IMR-90 (cell line): ENCODE data around the gene FAM53B. TPM values are rescaled to one million over a fixed set of nuclear protein-coding genes. Genes with fewer than 3 reads are reported as not detected.

Experiments used
- ATAC-seq: fragments of 200-7000 bp; cut with Tn5 transposase; 2 replicates; pipeline ENCODE4 v1.9.1; 2020; ENCODE audit warnings: low read depth, mild to moderate bottlenecking, moderate library complexity
- BruUV-seq: library from RNA; stranded (reverse); fragments of 400-500 nt; replicated peaks from 2 replicates; lab custom pipeline; 2021; lab: Mats Ljungman, UMichigan
- CTCF ChIA-PET: fragments of 300-600 bp; formaldehyde crosslinking; extraction: SDS; loops from one replicate; lab custom pipeline; 2021; ENCODE audit warnings: antibody characterized with exemption; lab: Yijun Ruan, JAX
- POLR2A ChIA-PET: fragments of 300-600 bp; sonication (Branson Sonifier 250); formaldehyde crosslinking; loops from one replicate; lab custom pipeline; 2022; ENCODE audit warnings: antibody characterized with exemption; ENCODE audit not compliant: unreplicated experiment; lab: Charles Lee
- DNase-seq: peaks from one replicate; pipeline ENCODE4 v3.0.0; 2013
- H2AFZ ChIP-seq: replicated peaks from 2 replicates; pipeline ENCODE3; 2013; ENCODE audit warnings: low read length, mild to moderate bottlenecking; ENCODE audit not compliant: poor library complexity
- H2AK5ac ChIP-seq: 2 replicates; pipeline ENCODE4 v1.6.1; 2013; ENCODE audit warnings: low read depth, low read length, inconsistent platforms
- H2AK9ac ChIP-seq: replicated peaks from 2 replicates; pipeline ENCODE3; 2013; ENCODE audit warnings: mild to moderate bottlenecking, low read depth, low read length, moderate library complexity; ENCODE audit not compliant: poor library complexity
- H2BK120ac ChIP-seq: 2 replicates; pipeline ENCODE4 v1.6.1; 2013; ENCODE audit warnings: low read depth, low read length, inconsistent platforms
- H2BK15ac ChIP-seq: 3 replicates; pipeline ENCODE4 v1.6.1; 2013; ENCODE audit warnings: low read depth, low read length, inconsistent platforms
- H2BK20ac ChIP-seq: 2 replicates; pipeline ENCODE4 v1.6.1; 2013; ENCODE audit warnings: low read depth, mild to moderate bottlenecking, inconsistent platforms, low read length, moderate library complexity
- H2BK5ac ChIP-seq: 2 replicates; pipeline ENCODE4 v1.6.1; 2013; ENCODE audit warnings: mild to moderate bottlenecking, low read depth, low read length, inconsistent platforms; ENCODE audit not compliant: poor library complexity, severe bottlenecking
- H3K14ac ChIP-seq: replicated peaks from 2 replicates; pipeline ENCODE4 v1.6.1; 2013; ENCODE audit warnings: low read depth, low read length, inconsistent platforms
- H3K18ac ChIP-seq: 2 replicates; pipeline ENCODE4 v1.6.1; 2013; ENCODE audit warnings: low read depth, low read length, control low read depth
- H3K23ac ChIP-seq: 2 replicates; pipeline ENCODE4 v1.6.1; 2013; ENCODE audit warnings: low read depth, low read length, inconsistent platforms
- H3K27ac ChIP-seq: 2 replicates; pipeline ENCODE4 v1.5.1; 2013; ENCODE audit warnings: mild to moderate bottlenecking, control low read depth, low read length; ENCODE audit not compliant: insufficient read depth
- H3K27me3 ChIP-seq: 2 replicates; pipeline ENCODE4 v1.6.1; 2013; ENCODE audit warnings: low read length; ENCODE audit not compliant: control insufficient read depth, insufficient read depth
- H3K36me3 ChIP-seq: 2 replicates; pipeline ENCODE4 v1.6.1; 2013; ENCODE audit warnings: low read length, mixed read lengths; ENCODE audit not compliant: control insufficient read depth, insufficient read depth
- H3K4ac ChIP-seq: 2 replicates; pipeline ENCODE4 v1.6.1; 2013; ENCODE audit warnings: low read depth, low read length, inconsistent platforms
- H3K4me1 ChIP-seq: 2 replicates; pipeline ENCODE4 v1.6.1; 2013; ENCODE audit warnings: low read length, mixed read lengths; ENCODE audit not compliant: control insufficient read depth, insufficient read depth
- H3K4me2 ChIP-seq: 2 replicates; pipeline ENCODE4 v1.6.1; 2013; ENCODE audit warnings: low read depth, mild to moderate bottlenecking, control low read depth, low read length, moderate library complexity
- H3K4me3 ChIP-seq: 2 replicates; pipeline ENCODE4 v1.5.1; 2013; ENCODE audit warnings: low read depth, mild to moderate bottlenecking, control low read depth, low read length, moderate library complexity; ENCODE audit not compliant: insufficient read depth
- H3K56ac ChIP-seq: 2 replicates; pipeline ENCODE4 v1.6.1; 2013; ENCODE audit warnings: low read length, inconsistent platforms; ENCODE audit not compliant: insufficient read depth; ENCODE audit errors: extremely low read depth
- H3K79me1 ChIP-seq, 2 experiments: 2 replicates each; pipeline ENCODE4 v1.6.1; 2013; ENCODE audit warnings: low read length in 2 of 2, inconsistent platforms in 1 of 2, low read depth in 1 of 2
- H3K9ac ChIP-seq: 2 replicates; pipeline ENCODE4 v1.6.1; 2013; ENCODE audit warnings: low read depth, low read length, control low read depth
- H3K9me1 ChIP-seq: 2 replicates; pipeline ENCODE4 v1.6.1; 2013; ENCODE audit warnings: low read length, inconsistent platforms; ENCODE audit not compliant: insufficient read depth
- H3K9me3 ChIP-seq: 2 replicates; pipeline ENCODE4 v1.6.1; 2013; ENCODE audit warnings: low read length; ENCODE audit not compliant: control insufficient read depth, insufficient read depth
- H4K20me1 ChIP-seq: 2 replicates; pipeline ENCODE4 v1.6.1; 2013; ENCODE audit warnings: low read length, inconsistent platforms; ENCODE audit not compliant: insufficient read depth
- H4K5ac ChIP-seq: 2 replicates; pipeline ENCODE4 v1.6.1; 2013; ENCODE audit warnings: mild to moderate bottlenecking, low read depth, low read length, control low read depth
- H4K8ac ChIP-seq, 2 experiments: 2 replicates each; pipeline ENCODE4 v1.6.1; 2013; ENCODE audit warnings: low read depth in 2 of 2, low read length in 2 of 2, control low read depth in 1 of 2, inconsistent platforms in 1 of 2
- H4K91ac ChIP-seq: 2 replicates; pipeline ENCODE4 v1.6.1; 2013; ENCODE audit warnings: low read depth, low read length, inconsistent platforms; ENCODE audit not compliant: insufficient read depth
- BHLHE40 ChIP-seq: fragments of 150-350 bp; IDR thresholded peaks from 2 replicates; pipeline ENCODE4 v1.6.1; 2016; ENCODE audit warnings: mild to moderate bottlenecking, low read depth, low read length
- CEBPB ChIP-seq: IDR thresholded peaks from 2 replicates; pipeline ENCODE4 v1.6.1; 2012; ENCODE audit warnings: low read depth, low read length, improper control_type of control experiment
- CHD1 ChIP-seq: IDR thresholded peaks from 2 replicates; pipeline ENCODE4 v1.6.1; 2012; ENCODE audit warnings: low read depth, low read length, improper control_type of control experiment
- FOS ChIP-seq: fragments of 150-350 bp; IDR thresholded peaks from 2 replicates; pipeline ENCODE4 v1.6.1; 2016; ENCODE audit warnings: low read depth, low read length
- MAFK ChIP-seq: IDR thresholded peaks from 2 replicates; pipeline ENCODE4 v1.6.1; 2012; ENCODE audit warnings: low read depth, low read length, improper control_type of control experiment
- MAZ ChIP-seq: IDR thresholded peaks from 2 replicates; pipeline ENCODE4 v1.6.1; 2012; ENCODE audit warnings: low read depth, mild to moderate bottlenecking, low read length, improper control_type of control experiment, moderate library complexity, borderline replicate concordance
- MXI1 ChIP-seq: IDR thresholded peaks from 2 replicates; pipeline ENCODE4 v1.6.1; 2012; ENCODE audit warnings: low read depth, mild to moderate bottlenecking, low read length, moderate library complexity, borderline replicate concordance
- NFE2L2 ChIP-seq: fragments of 150-350 bp; IDR thresholded peaks from 2 replicates; pipeline ENCODE4 v1.6.1; 2016; ENCODE audit warnings: low read depth, mild to moderate bottlenecking, low read length
- POLR2A ChIP-seq: IDR thresholded peaks from 2 replicates; pipeline ENCODE4 v1.6.1; 2012; ENCODE audit warnings: mild to moderate bottlenecking, low read depth, low read length
- RAD21 ChIP-seq: IDR thresholded peaks from 2 replicates; pipeline ENCODE4 v1.6.1; 2012; ENCODE audit warnings: low read length, improper control_type of control experiment
- RCOR1 ChIP-seq: IDR thresholded peaks from 2 replicates; pipeline ENCODE4 v1.6.1; 2012; ENCODE audit warnings: mild to moderate bottlenecking, low read length, improper control_type of control experiment; ENCODE audit not compliant: insufficient replicate concordance
- SMC3 ChIP-seq: fragments of 150-350 bp; IDR thresholded peaks from 2 replicates; pipeline ENCODE4 v1.6.1; 2016; ENCODE audit warnings: low read depth, mild to moderate bottlenecking, antibody characterized with exemption, low read length, moderate library complexity
- WGBS, 2 experiments: methylation state at CpG; one replicate each; pipeline versions ENCODE4 v1.1.5 to v1.1.7; 2013; ENCODE audit warnings: missing lambda C conversion rate in 2 of 2; ENCODE audit not compliant: insufficient read length in 1 of 2; ENCODE audit errors: extremely low coverage in 2 of 2; 5-methylcytosine and 5-hydroxymethylcytosine counted together
- dilution Hi-C: fragments of 300-500 bp; cut with HindIII; formaldehyde crosslinking; loops from one replicate; pipeline ENCODE4 v1.14.3; 2018; ENCODE audit warnings: low sequenced_read_pairs; ENCODE audit not compliant: unreplicated experiment
- in situ Hi-C: fragments of 300-500 bp; cut with MboI; formaldehyde crosslinking; loops from 3 replicates; pipeline ENCODE4 v1.14.3; 2019; ENCODE audit warnings: low sequenced_read_pairs, inconsistent platforms, mixed read lengths
- intact Hi-C: fragments of 100-400 bp; cut with micrococcal nuclease; formaldehyde crosslinking; loops from 2 replicates; pipeline ENCODE4 v1.10.0; 2022
- polyA plus RNA-seq, 3 experiments: library from polyadenylated mRNA; depleted of rRNA; stranded (reverse); fragments of >200 nt; gene quantifications; 2 replicates each; pipeline ENCODE4 v1.2.3, GENCODE V29; 2012; ENCODE audit warnings: low replicate concordance in 1 of 3
- total RNA-seq: library from RNA; depleted of rRNA; stranded (reverse); fragments of >200 nt; gene quantifications from 2 replicates; pipeline ENCODE4 v1.2.3, GENCODE V29; 2012
- TF ChIP-seq, protein P1 (sequence below): fragments of 150-350 bp; IDR thresholded peaks from 2 replicates; pipeline ENCODE4 v1.6.1; 2017; ENCODE audit warnings: mild to moderate bottlenecking, antibody characterized with exemption, low read length, low read depth
- TF ChIP-seq, protein P2 (sequence below): conservative IDR thresholded peaks from 2 replicates; pipeline ENCODE4 v1.5.1; 2012; ENCODE audit warnings: mild to moderate bottlenecking, low read depth, low read length, improper control_type of control experiment
- TF ChIP-seq, protein P3 (sequence below): fragments of 150-350 bp; IDR thresholded peaks from 2 replicates; pipeline ENCODE4 v1.6.1; 2016; ENCODE audit warnings: low read depth, mild to moderate bottlenecking, low read length, moderate library complexity, borderline replicate concordance

The FAM53B gene
- total and polyA plus RNA-seq, 2 of the 4 experiments (the other 2 are of a cell fraction) = 3.8 to 5.7 TPM

DNA sequence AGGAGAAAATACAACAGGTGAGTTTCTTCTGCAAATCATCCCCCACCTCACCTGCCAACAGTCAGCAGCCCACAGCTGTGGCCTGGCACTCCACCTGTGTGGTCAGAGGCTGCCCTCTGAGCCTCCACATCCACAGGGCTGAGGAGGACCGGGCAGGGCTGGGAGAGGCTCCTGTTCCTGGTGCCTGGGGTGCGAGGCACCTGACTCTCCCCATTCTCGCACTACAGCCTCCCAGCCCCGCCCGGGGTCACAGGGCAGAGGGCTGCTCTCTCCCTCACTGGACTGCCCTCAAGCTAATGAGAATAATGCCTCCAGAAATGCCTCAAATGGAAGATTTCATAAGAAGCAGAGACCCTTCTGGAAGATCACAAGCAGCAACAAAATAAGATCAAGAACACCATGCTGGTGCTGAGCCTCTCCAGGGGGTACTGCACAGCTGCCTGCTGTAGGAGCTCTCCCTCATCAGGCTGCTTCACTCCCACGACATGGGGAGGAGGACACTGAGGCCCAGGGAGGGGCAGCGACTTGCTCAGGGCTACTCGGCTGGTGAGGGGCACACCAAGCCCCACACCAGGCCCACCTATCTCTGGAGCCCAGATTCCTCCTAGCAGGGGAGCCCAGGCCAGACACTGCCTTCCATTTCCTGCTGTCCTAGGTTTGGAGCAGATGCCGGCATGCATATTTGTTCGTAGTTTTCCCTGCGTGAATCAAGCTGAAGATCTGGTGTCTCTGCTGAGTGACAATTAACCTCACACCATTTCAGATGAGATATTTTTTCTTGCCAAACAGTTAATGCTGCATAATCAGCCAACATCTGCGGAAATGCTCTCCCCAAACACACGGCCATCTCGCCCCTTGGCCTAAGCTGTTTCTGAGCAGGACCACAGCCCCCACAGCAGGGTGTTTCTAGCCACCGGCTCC, 76.5 kb downstream of the FAM53B start:
- peaks cover 11% of the 10 kb centered on the region; the same call in 1 of the 2 replicates for H3K4me1 ChIP-seq
- no peak overlapping the region for H2AFZ ChIP-seq
- peaks cover 19% of the 10 kb centered on the region for H3K9me1 ChIP-seq
- dilution Hi-C loops (no loop called here), intact Hi-C loops (no loop called here), in situ Hi-C loops (no loop called here)
- H3K4me3 ChIP-seq = no peak overlapping the region
- no peak overlapping the region for H4K5ac ChIP-seq
- no peak for DNase-seq
- H3K36me3 ChIP-seq = peaks cover 3% of the 10 kb centered on the region
- WGBS, 2 experiments = 88% methylated on average over 5 of the region's 15 CpGs; no CpG with 5 or more reads in 1 of the 2 experiments
- H4K8ac ChIP-seq = no peak overlapping the region
- H4K20me1 ChIP-seq = peaks cover 16% of the 10 kb centered on the region
- H3K4me2 ChIP-seq = no peak overlapping the region
- no peaks in the 10 kb centered on the region for H3K9me3 ChIP-seq
- no peak overlapping the region for H3K14ac ChIP-seq
- H3K23ac ChIP-seq = no peak overlapping the region
- H2BK15ac ChIP-seq = no peak overlapping the region
- POLR2A ChIA-PET = no interaction called here
- no peak overlapping the region for H4K91ac ChIP-seq
- H2BK5ac ChIP-seq = no peak overlapping the region
- H3K27ac ChIP-seq = no peak overlapping the region
- H3K4ac ChIP-seq = no peak overlapping the region
- no peak overlapping the region for H3K18ac ChIP-seq
- H2AK5ac ChIP-seq = no peak overlapping the region
- H3K9ac ChIP-seq = no peak overlapping the region
- no peak overlapping the region for H2BK120ac ChIP-seq
- H3K27me3 ChIP-seq = no peaks in the 10 kb centered on the region
- no TSS peak for BruUV-seq
- peaks cover 2 to 14% of the 10 kb centered on the region in 2 experiments for H3K79me1 ChIP-seq
- H2BK20ac ChIP-seq = no peak overlapping the region
- no peak for ATAC-seq
- H3K56ac ChIP-seq = no peak overlapping the region
- CTCF ChIA-PET = no interaction called here
- peak overlapping the region; percentile 5 for H2AK9ac ChIP-seq
- TF ChIP-seq, protein P1, sequence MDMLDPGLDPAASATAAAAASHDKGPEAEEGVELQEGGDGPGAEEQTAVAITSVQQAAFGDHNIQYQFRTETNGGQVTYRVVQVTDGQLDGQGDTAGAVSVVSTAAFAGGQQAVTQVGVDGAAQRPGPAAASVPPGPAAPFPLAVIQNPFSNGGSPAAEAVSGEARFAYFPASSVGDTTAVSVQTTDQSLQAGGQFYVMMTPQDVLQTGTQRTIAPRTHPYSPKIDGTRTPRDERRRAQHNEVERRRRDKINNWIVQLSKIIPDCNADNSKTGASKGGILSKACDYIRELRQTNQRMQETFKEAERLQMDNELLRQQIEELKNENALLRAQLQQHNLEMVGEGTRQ = no peak
- TF ChIP-seq, protein P2, sequence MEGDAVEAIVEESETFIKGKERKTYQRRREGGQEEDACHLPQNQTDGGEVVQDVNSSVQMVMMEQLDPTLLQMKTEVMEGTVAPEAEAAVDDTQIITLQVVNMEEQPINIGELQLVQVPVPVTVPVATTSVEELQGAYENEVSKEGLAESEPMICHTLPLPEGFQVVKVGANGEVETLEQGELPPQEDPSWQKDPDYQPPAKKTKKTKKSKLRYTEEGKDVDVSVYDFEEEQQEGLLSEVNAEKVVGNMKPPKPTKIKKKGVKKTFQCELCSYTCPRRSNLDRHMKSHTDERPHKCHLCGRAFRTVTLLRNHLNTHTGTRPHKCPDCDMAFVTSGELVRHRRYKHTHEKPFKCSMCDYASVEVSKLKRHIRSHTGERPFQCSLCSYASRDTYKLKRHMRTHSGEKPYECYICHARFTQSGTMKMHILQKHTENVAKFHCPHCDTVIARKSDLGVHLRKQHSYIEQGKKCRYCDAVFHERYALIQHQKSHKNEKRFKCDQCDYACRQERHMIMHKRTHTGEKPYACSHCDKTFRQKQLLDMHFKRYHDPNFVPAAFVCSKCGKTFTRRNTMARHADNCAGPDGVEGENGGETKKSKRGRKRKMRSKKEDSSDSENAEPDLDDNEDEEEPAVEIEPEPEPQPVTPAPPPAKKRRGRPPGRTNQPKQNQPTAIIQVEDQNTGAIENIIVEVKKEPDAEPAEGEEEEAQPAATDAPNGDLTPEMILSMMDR = no peak
- no peak for TF ChIP-seq BHLHE40
- TF ChIP-seq SMC3 = no peak
- TF ChIP-seq FOS = no peak
- no peak for TF ChIP-seq MXI1
- TF ChIP-seq CEBPB = no peak
- TF ChIP-seq MAZ = no peak
- TF ChIP-seq RCOR1 = no peak
- TF ChIP-seq, protein P3, sequence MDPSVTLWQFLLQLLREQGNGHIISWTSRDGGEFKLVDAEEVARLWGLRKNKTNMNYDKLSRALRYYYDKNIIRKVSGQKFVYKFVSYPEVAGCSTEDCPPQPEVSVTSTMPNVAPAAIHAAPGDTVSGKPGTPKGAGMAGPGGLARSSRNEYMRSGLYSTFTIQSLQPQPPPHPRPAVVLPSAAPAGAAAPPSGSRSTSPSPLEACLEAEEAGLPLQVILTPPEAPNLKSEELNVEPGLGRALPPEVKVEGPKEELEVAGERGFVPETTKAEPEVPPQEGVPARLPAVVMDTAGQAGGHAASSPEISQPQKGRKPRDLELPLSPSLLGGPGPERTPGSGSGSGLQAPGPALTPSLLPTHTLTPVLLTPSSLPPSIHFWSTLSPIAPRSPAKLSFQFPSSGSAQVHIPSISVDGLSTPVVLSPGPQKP = no peak
- TF ChIP-seq RAD21 = no peak
- TF ChIP-seq NFE2L2 = no peak
- TF ChIP-seq MAFK = no peak
- TF ChIP-seq POLR2A = no peak
- TF ChIP-seq CHD1 = no peak
